ENCODE measurements around the gene PPFIBP2. TPM values are rescaled to one million over a fixed set of nuclear protein-coding genes. Genes with fewer than 3 reads are reported as not detected.

The PPFIBP2 gene
- total RNA-seq, 1 experiment from 2014 or later, result 5.7 TPM

GRCh38 chr11:7603031-7603781 lies 89.4 kb downstream of the PPFIBP2 start:
- no peaks in the 10 kb centered on the region for H3K4me1 ChIP-seq (ENCODE audit: insufficient read depth, low read length, poor library complexity, severe bottlenecking)
- no peak overlapping the region for H3K4me3 ChIP-seq (ENCODE audit: low read depth, low read length, poor library complexity, severe bottlenecking)
- H3K27me3 ChIP-seq (replicated peaks; ENCODE audit: insufficient read depth, low read depth, low read length, poor library complexity), result no peaks in the 10 kb centered on the region
- H3K27ac ChIP-seq (ENCODE audit: low read depth, low read length, poor library complexity, severe bottlenecking), result no peak overlapping the region
- CTCF ChIA-PET, result no interaction called here
- no peak for DNase-seq (ENCODE audit: low spot score)
- no peaks in the 10 kb centered on the region for H3K9me3 ChIP-seq (ENCODE audit: low read depth, low read length, poor library complexity, severe bottlenecking)
- POLR2A ChIA-PET (ENCODE audit: low non-redundant PET), result no interaction called here
- H3K36me3 ChIP-seq (ENCODE audit: insufficient read depth, low read length, poor library complexity, severe bottlenecking), result no peaks in the 10 kb centered on the region
- BruUV-seq (replicated peaks), result no TSS peak
- TF ChIP-seq EZH2 (IDR thresholded peaks at IDR 0.05; ENCODE audit: borderline replicate concordance, low read depth, low read length, poor library complexity, severe bottlenecking), result no peak
- TF ChIP-seq, protein P1, sequence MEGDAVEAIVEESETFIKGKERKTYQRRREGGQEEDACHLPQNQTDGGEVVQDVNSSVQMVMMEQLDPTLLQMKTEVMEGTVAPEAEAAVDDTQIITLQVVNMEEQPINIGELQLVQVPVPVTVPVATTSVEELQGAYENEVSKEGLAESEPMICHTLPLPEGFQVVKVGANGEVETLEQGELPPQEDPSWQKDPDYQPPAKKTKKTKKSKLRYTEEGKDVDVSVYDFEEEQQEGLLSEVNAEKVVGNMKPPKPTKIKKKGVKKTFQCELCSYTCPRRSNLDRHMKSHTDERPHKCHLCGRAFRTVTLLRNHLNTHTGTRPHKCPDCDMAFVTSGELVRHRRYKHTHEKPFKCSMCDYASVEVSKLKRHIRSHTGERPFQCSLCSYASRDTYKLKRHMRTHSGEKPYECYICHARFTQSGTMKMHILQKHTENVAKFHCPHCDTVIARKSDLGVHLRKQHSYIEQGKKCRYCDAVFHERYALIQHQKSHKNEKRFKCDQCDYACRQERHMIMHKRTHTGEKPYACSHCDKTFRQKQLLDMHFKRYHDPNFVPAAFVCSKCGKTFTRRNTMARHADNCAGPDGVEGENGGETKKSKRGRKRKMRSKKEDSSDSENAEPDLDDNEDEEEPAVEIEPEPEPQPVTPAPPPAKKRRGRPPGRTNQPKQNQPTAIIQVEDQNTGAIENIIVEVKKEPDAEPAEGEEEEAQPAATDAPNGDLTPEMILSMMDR (conservative IDR thresholded peaks at IDR 0.05; ENCODE audit: low read depth, low read length), result no peak
- intact Hi-C loops (cut with micrococcal nuclease; ENCODE audit: unreplicated experiment), result no loop called here

DNA sequence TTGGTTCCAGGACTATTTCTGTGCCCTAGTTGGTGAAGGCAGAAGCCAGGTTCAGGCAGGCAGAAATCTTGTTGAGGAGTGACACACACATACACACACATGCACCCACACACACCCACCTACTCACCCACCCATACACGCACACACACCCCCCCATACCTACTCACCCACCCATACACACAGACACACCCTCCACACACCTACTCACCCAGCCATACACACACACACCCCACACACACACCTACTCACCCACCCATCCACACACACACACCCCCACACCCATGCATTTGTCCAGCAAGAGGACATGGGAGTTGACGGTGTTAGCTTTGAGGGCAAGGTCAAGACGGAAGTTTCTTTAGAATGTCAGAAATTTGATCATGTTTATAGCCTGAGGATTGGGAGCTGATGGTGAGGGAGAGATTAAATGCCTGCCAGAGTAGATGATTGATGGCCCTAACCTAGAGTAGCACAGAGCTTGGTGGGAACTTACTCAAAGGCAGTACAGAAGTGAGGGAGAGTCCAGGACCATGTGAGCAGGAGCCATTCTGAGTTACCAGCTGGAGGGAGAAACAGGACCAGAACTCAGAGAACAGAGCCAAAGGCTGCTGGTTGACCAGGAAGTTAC lies 90.6 kb downstream of the PPFIBP2 start:
- no peak overlapping the region for H3K4me3 ChIP-seq (ENCODE audit: low read depth, low read length, poor library complexity, severe bottlenecking)
- no peak overlapping the region for H3K27ac ChIP-seq (ENCODE audit: low read depth, low read length, poor library complexity, severe bottlenecking)
- TF ChIP-seq, protein P1 (conservative IDR thresholded peaks at IDR 0.05; ENCODE audit: low read depth, low read length), result no peak
- no peak for TF ChIP-seq EZH2 (IDR thresholded peaks at IDR 0.05; ENCODE audit: borderline replicate concordance, low read depth, low read length, poor library complexity, severe bottlenecking)
- H3K4me1 ChIP-seq (ENCODE audit: insufficient read depth, low read length, poor library complexity, severe bottlenecking), result no peaks in the 10 kb centered on the region
- POLR2A ChIA-PET (ENCODE audit: low non-redundant PET), result no interaction called here
- intact Hi-C loops (cut with micrococcal nuclease; ENCODE audit: unreplicated experiment), result no loop called here
- H3K9me3 ChIP-seq (ENCODE audit: low read depth, low read length, poor library complexity, severe bottlenecking), result no peaks in the 10 kb centered on the region
- CTCF ChIA-PET, result no interaction called here
- H3K27me3 ChIP-seq (replicated peaks; ENCODE audit: insufficient read depth, low read depth, low read length, poor library complexity), result no peaks in the 10 kb centered on the region
- no peaks in the 10 kb centered on the region for H3K36me3 ChIP-seq (ENCODE audit: insufficient read depth, low read length, poor library complexity, severe bottlenecking)
- no peak for DNase-seq (ENCODE audit: low spot score)
- no TSS peak for BruUV-seq (replicated peaks)

DNA sequence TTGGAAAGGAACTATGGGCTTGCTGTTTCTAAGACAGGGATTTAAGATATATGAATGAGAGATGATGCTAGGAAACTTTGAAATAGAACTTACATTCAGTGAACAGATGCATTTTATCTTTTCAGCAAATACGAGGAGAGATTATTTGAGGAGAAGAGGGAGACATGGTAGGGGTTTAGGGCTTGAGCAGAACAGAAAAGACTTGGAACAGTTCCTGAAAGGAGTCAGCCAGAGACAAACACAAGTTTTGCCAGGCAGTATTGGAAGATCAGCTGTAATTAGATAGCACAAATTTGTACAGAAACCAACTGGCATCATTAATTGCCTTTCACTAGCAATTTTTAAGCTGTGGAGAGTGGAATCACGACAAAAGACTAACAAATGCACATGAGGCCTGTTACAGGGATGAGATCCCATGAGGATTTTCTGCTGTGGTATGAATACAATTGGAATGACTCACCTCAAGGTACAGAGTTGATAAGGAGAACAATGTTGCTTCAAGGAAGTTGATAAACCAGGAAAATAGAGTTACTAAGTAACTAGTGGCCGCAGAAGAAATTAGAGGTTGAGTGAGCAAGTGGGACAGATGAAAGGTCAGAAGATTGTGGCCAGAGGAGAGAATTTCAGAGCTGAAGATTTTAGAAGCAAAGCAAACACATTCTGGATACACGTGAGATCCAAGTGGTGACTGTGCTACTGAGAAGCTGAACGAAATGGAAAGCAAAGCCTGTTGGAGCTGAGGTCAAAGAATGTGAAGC lies 91.6 kb downstream of the PPFIBP2 start:
- no peak for TF ChIP-seq EZH2 (IDR thresholded peaks at IDR 0.05; ENCODE audit: borderline replicate concordance, low read depth, low read length, poor library complexity, severe bottlenecking)
- TF ChIP-seq, protein P1 (conservative IDR thresholded peaks at IDR 0.05; ENCODE audit: low read depth, low read length), result no peak
- Histone ChIP-seq H3K36me3 (ENCODE audit: insufficient read depth, low read length, poor library complexity, severe bottlenecking) (no peaks in the 10 kb centered on the region), H3K9me3 (ENCODE audit: low read depth, low read length, poor library complexity, severe bottlenecking) (no peaks in the 10 kb centered on the region), H3K27ac (ENCODE audit: low read depth, low read length, poor library complexity, severe bottlenecking) (no peak overlapping the region), H3K27me3 (replicated peaks; ENCODE audit: insufficient read depth, low read depth, low read length, poor library complexity) (no peaks in the 10 kb centered on the region), H3K4me1 (ENCODE audit: insufficient read depth, low read length, poor library complexity, severe bottlenecking) (no peaks in the 10 kb centered on the region), H3K4me3 (ENCODE audit: low read depth, low read length, poor library complexity, severe bottlenecking) (no peak overlapping the region)
- no TSS peak for BruUV-seq (replicated peaks)
- DNase-seq (ENCODE audit: low spot score), result no peak
- intact Hi-C loops (cut with micrococcal nuclease; ENCODE audit: unreplicated experiment), result no loop called here
- ChIA-PET POLR2A (ENCODE audit: low non-redundant PET) (no interaction called here), CTCF (no interaction called here)
